ENCODE results near the gene TBCD. TPM values are rescaled to one million over a fixed set of nuclear protein-coding genes. Genes with fewer than 3 reads are reported as not detected.

The TBCD gene
- total RNA-seq, 1 experiment from 2014 or later: 129 TPM

DNA sequence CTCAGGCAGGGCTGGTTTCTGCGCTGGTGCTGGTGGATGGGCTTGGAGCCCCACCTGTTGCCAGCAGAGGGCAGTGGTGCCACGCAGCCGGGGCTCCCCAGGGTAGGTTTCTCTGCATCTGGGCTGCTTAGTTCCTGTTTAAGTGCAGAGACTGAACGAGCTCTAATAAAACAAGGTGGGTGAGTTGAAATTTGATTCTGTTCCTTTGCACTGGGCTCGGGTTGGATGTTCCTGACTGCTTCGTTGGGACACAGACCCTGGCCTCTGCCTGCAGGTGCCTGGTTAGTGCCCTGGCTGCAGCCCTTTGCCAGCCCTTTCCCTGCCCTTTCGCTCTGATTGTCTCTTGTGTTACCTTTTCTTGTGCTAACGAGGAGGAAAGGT lies 30.0 kb downstream of the TBCD start:
- H2BK20ac ChIP-seq (ENCODE audit: low read depth, low read length, poor library complexity, severe bottlenecking): no peak overlapping the region
- DNase-seq: peak; percentile 89
- H3K56ac ChIP-seq (ENCODE audit: insufficient read length, low read depth, low read length): no peak overlapping the region
- H2AFZ ChIP-seq (ENCODE audit: low read length): no peak overlapping the region
- no peak overlapping the region for H3T11ph ChIP-seq (ENCODE audit: low read length)
- H2BK12ac ChIP-seq (ENCODE audit: insufficient read length, low read depth, low read length): no peak overlapping the region
- Mint-ChIP-seq H3K4me3 (no peak overlapping the region), H3K36me3 (ENCODE audit: insufficient read depth in 1 of 3, low read depth in 3 of 3) (peaks cover 36 to 48% (median 38%) of the 10 kb centered on the region in 3 experiments), H3K27ac (peak overlapping the region in 1 of 3 experiments; percentile 53; a peak in 1 of 7 replicates), H3K4me1 (peaks cover 5 to 10% of the 10 kb centered on the region in 2 experiments), H3K9me3 (peaks cover 0 to 5% of the 10 kb centered on the region in 2 experiments; a peak in 3 of 5 replicates), H3K27me3 (ENCODE audit: low read depth) (no peaks in the 10 kb centered on the region)
- no peak overlapping the region for H2BK15ac ChIP-seq (ENCODE audit: low read depth, low read length)
- no peaks in the 10 kb centered on the region for H3K4me1 ChIP-seq (ENCODE audit: insufficient read depth, low read length)
- H3K4me2 ChIP-seq (ENCODE audit: insufficient read depth, insufficient read length, low read length): no peak overlapping the region
- WGBS (ENCODE audit: extremely low coverage, insufficient read length, low lambda C conversion rate): no CpG with 5 or more reads among the region's 8 CpGs
- no peak overlapping the region for H2BK5ac ChIP-seq (ENCODE audit: insufficient read length, low read length)
- H3K4ac ChIP-seq (ENCODE audit: low read depth, low read length): no peak overlapping the region
- H3K79me1 ChIP-seq (ENCODE audit: insufficient read depth, low read depth, low read length, poor library complexity, severe bottlenecking): no peaks in the 10 kb centered on the region
- no peak overlapping the region for H3K9ac ChIP-seq (ENCODE audit: extremely low read depth, insufficient read length, low read length)
- H4K5ac ChIP-seq (ENCODE audit: insufficient read length, low read depth, low read length): no peak overlapping the region
- H3K79me2 ChIP-seq (ENCODE audit: insufficient read depth, low read length): no peaks in the 10 kb centered on the region; the same call in 1 of the 2 replicates
- no peak overlapping the region for H3K27ac ChIP-seq (ENCODE audit: insufficient read length, low read depth, low read length)
- no peaks in the 10 kb centered on the region for H3K27me3 ChIP-seq (ENCODE audit: insufficient read depth, low read length)
- no peak overlapping the region for H4K8ac ChIP-seq (replicated peaks; ENCODE audit: insufficient read length, low read depth, low read length)
- no peak overlapping the region for H2AK5ac ChIP-seq (ENCODE audit: insufficient read length, low read length)
- H3K14ac ChIP-seq (ENCODE audit: insufficient read depth, low read length): no peak overlapping the region
- no peak overlapping the region for H3K23ac ChIP-seq (ENCODE audit: insufficient read length, low read depth, low read length)
- no peaks in the 10 kb centered on the region for H3K23me2 ChIP-seq (ENCODE audit: insufficient read length, low read depth, low read length, poor library complexity, severe bottlenecking)
- H3K18ac ChIP-seq (ENCODE audit: insufficient read length, low read depth, low read length): no peak overlapping the region
- H4K20me1 ChIP-seq (ENCODE audit: control insufficient read depth, insufficient read depth, insufficient read length): no peaks in the 10 kb centered on the region
- H3K9me3 ChIP-seq (ENCODE audit: control insufficient read depth, low read depth, low read length): no peaks in the 10 kb centered on the region
- no peak overlapping the region for H4K91ac ChIP-seq (ENCODE audit: insufficient read length, low read depth, low read length)
- TF ChIP-seq, protein P1, sequence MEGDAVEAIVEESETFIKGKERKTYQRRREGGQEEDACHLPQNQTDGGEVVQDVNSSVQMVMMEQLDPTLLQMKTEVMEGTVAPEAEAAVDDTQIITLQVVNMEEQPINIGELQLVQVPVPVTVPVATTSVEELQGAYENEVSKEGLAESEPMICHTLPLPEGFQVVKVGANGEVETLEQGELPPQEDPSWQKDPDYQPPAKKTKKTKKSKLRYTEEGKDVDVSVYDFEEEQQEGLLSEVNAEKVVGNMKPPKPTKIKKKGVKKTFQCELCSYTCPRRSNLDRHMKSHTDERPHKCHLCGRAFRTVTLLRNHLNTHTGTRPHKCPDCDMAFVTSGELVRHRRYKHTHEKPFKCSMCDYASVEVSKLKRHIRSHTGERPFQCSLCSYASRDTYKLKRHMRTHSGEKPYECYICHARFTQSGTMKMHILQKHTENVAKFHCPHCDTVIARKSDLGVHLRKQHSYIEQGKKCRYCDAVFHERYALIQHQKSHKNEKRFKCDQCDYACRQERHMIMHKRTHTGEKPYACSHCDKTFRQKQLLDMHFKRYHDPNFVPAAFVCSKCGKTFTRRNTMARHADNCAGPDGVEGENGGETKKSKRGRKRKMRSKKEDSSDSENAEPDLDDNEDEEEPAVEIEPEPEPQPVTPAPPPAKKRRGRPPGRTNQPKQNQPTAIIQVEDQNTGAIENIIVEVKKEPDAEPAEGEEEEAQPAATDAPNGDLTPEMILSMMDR (conservative IDR thresholded peaks at IDR 0.05): peak; percentile 96
- H2BK120ac ChIP-seq (ENCODE audit: low read depth, low read length, poor library complexity, severe bottlenecking): no peak overlapping the region
